Body of pancreas (tissue), 4 donors: ENCODE results near the gene IQSEC1.

ENCODE experiments used
- POLR2A ChIP-seq, 3 donors: fragments of 450-650 bp; IDR thresholded peaks; one replicate each; pipeline ENCODE4 v1.6.1; 2016; ENCODE audit warnings: antibody characterized with exemption in 3 of 3, mild to moderate bottlenecking in 2 of 3
- TF ChIP-seq, protein P1 (sequence below), 7 experiments: fragments of 450-650 bp in 4 of 7; fragments of 200-600 bp in 3 of 7; sonication (generic) in 3 of 7; IDR thresholded peaks; one replicate each; pipeline ENCODE4 v1.5.1; 2016 to 2019; ENCODE audit warnings: antibody characterized with exemption in 7 of 7

DNA sequence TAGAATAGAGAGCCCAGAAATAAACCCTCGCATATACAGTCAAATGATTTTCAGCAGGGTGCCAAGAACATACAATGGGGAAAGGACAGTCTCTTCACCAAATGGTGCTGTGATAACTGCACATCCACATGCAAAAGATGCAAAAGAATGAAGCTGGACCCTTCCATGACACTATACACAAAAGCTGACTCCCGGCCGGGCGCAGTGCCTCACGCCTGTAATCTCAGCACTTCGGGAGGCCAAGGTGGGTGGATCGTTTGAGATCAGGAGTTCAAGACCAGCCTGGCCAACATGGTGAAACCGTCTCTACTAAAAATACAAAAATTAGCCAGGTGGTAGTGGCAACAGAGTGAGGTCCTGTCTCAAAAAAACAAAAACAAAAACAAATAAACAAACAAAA is 43.2 kb upstream of the IQSEC1 start:
- TF ChIP-seq, protein P1, sequence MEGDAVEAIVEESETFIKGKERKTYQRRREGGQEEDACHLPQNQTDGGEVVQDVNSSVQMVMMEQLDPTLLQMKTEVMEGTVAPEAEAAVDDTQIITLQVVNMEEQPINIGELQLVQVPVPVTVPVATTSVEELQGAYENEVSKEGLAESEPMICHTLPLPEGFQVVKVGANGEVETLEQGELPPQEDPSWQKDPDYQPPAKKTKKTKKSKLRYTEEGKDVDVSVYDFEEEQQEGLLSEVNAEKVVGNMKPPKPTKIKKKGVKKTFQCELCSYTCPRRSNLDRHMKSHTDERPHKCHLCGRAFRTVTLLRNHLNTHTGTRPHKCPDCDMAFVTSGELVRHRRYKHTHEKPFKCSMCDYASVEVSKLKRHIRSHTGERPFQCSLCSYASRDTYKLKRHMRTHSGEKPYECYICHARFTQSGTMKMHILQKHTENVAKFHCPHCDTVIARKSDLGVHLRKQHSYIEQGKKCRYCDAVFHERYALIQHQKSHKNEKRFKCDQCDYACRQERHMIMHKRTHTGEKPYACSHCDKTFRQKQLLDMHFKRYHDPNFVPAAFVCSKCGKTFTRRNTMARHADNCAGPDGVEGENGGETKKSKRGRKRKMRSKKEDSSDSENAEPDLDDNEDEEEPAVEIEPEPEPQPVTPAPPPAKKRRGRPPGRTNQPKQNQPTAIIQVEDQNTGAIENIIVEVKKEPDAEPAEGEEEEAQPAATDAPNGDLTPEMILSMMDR (IDR thresholded peaks at IDR 0.05): no peak
- no peak for TF ChIP-seq POLR2A (IDR thresholded peaks at IDR 0.05)
